Upper lobe of left lung (tissue), 6 donors: ENCODE measurements around the gene PLA2G15. TPM values are rescaled to one million over a fixed set of nuclear protein-coding genes. Genes with fewer than 3 reads are reported as not detected.

Source experiments
- ATAC-seq, 2 donors: fragments of 200-7000 bp; cut with Tn5 transposase; one replicate each; pipeline ENCODE4 v1.9.1; 2022; ENCODE audit warnings: mild to moderate bottlenecking in 2 of 2, moderate library complexity in 2 of 2; ENCODE audit not compliant: low FRiP score in 2 of 2
- DNase-seq, 2 donors: peaks; one replicate each; pipeline ENCODE4 v3.0.0-alpha.2; 2019 to 2020
- H3K27ac ChIP-seq, 4 donors: fragments of 200-600 bp; sonication (generic); one replicate each; pipeline ENCODE4 v1.5.1; 2016 to 2019
- H3K27me3 ChIP-seq, 4 donors: fragments of 200-600 bp; sonication (generic); one replicate each; pipeline ENCODE4 v1.5.1; 2017 to 2019
- H3K36me3 ChIP-seq, 4 donors: fragments of 200-600 bp; sonication (generic); one replicate each; pipeline ENCODE4 v1.5.1; 2016 to 2019
- H3K4me1 ChIP-seq, 4 donors: fragments of 200-600 bp; sonication (generic); one replicate each; pipeline ENCODE4 v1.5.1; 2018 to 2019
- H3K4me3 ChIP-seq, 4 donors: fragments of 200-600 bp; sonication (generic); one replicate each; pipeline ENCODE4 v1.5.1; 2017 to 2019; ENCODE audit warnings: mild to moderate bottlenecking in 2 of 4, moderate library complexity in 1 of 4
- H3K9me3 ChIP-seq, 4 donors: fragments of 200-600 bp; sonication (generic); one replicate each; pipeline ENCODE4 v1.5.1; 2018 to 2019
- CTCF ChIP-seq, 6 experiments: fragments of 450-650 bp in 4 of 6; fragments of 200-600 bp in 2 of 6; sonication (generic) in 2 of 6; IDR thresholded peaks; one replicate each; pipeline ENCODE4 v1.5.1; 2016 to 2019; ENCODE audit warnings: antibody characterized with exemption in 6 of 6
- EP300 ChIP-seq, 4 donors: sonication (generic); formaldehyde crosslinking; IDR thresholded peaks; one replicate each; pipeline ENCODE4 v1.5.1; 2017; ENCODE audit warnings: antibody characterized with exemption in 4 of 4, control low read depth in 2 of 4
- POLR2A ChIP-seq, 4 donors: fragments of 450-650 bp; IDR thresholded peaks; one replicate each; pipeline ENCODE4 v1.5.1; 2016 to 2017; ENCODE audit warnings: antibody characterized with exemption in 4 of 4, mild to moderate bottlenecking in 2 of 4
- POLR2AphosphoS5 ChIP-seq, 2 donors: sonication (generic); formaldehyde crosslinking; IDR thresholded peaks; one replicate each; pipeline ENCODE4 v1.5.1; 2017; ENCODE audit warnings: antibody characterized with exemption in 2 of 2
- WGBS, 2 donors: methylation state at CpG; one replicate each; pipeline ENCODE4 v1.1.5; 2017 to 2018; 5-methylcytosine and 5-hydroxymethylcytosine counted together
- total RNA-seq, 6 donors: library from RNA; depleted of rRNA in 4 of 6; stranded (reverse); fragments of >200 nt in 4 of 6; gene quantifications; one replicate each; pipeline versions ENCODE4 v1.1.0 to v1.2.1, GENCODE V29; 2016 to 2021
- donor health status: DM: no; HTN: no; CAD: no; lungs with moderate emphysema.
- donor health status: DM: no; HTN: yes; CAD: no; lungs with severe emphysema.

The PLA2G15 gene
- total RNA-seq, 6 donors from 2014 or later = 25.6 to 84.8 (median 57.5) TPM

GRCh38 chr16:68236826-68237242, 8.3 kb upstream of the PLA2G15 start:
- peak overlapping the region; percentile 87 to 96 (median 92) for H3K27ac ChIP-seq
- ATAC-seq (no peak), DNase-seq (peak in 1 of 2 donors; percentile 76)
- no peaks in the 10 kb centered on the region for H3K9me3 ChIP-seq
- TF ChIP-seq EP300 (IDR thresholded peaks at IDR 0.05) = no peak
- TF ChIP-seq POLR2AphosphoS5 (IDR thresholded peaks at IDR 0.05) = no peak
- TF ChIP-seq POLR2A (IDR thresholded peaks at IDR 0.05) = no peak
- TF ChIP-seq CTCF (IDR thresholded peaks at IDR 0.05) = no peak
- peaks cover 0 to 7% (median 5%) of the 10 kb centered on the region in 4 donors for H3K36me3 ChIP-seq
- no peaks in the 10 kb centered on the region for H3K27me3 ChIP-seq
- peak overlapping the region; percentile 50 to 66 (median 60) for H3K4me3 ChIP-seq
- WGBS, 2 donors = 9 to 12% methylated on average over 7 to 21 of the region's 21 CpGs
- peaks cover 27 to 66% (median 43%) of the 10 kb centered on the region in 4 donors for H3K4me1 ChIP-seq

- ATAC-seq (peak; percentile 93 to 94), DNase-seq (peak; percentile 98 to 99)
- Histone ChIP-seq H3K9me3 (no peaks in the 10 kb centered on the region), H3K27ac (peak overlapping the region; percentile 88 to 96 (median 92)), H3K4me3 (peak overlapping the region; percentile 50 to 66 (median 60)), H3K27me3 (no peaks in the 10 kb centered on the region), H3K36me3 (peaks cover 0 to 1% (median under 1%) of the 10 kb centered on the region in 4 donors), H3K4me1 (peaks cover 27 to 66% (median 41%) of the 10 kb centered on the region in 4 donors)
- 0% methylated on average over 35 to 71 of the region's 72 CpGs for WGBS, 2 donors
- TF ChIP-seq CTCF (IDR thresholded peaks at IDR 0.05) (peak in 3 of 6 experiments; percentile 28 to 38 (median 29)), EP300 (IDR thresholded peaks at IDR 0.05) (peak in 1 of 4 donors; percentile 71), POLR2A (IDR thresholded peaks at IDR 0.05) (peak in 3 of 4 donors; percentile 79 to 97 (median 88)), POLR2AphosphoS5 (IDR thresholded peaks at IDR 0.05) (peak; percentile 95 to 97)
Measured at GRCh38 chr16:68237243-68238028, 7.7 kb upstream of the PLA2G15 start.

- no peaks in the 10 kb centered on the region for H3K9me3 ChIP-seq
- no peak for ATAC-seq
- H3K4me3 ChIP-seq = peak overlapping the region; percentile 50 to 66 (median 60)
- H3K4me1 ChIP-seq = peaks cover 27 to 62% (median 38%) of the 10 kb centered on the region in 4 donors
- H3K27me3 ChIP-seq = no peaks in the 10 kb centered on the region
- WGBS, 2 donors = 12 to 15% methylated on average over 20 of the region's 20 CpGs
- peak overlapping the region; percentile 88 to 96 (median 92) for H3K27ac ChIP-seq
- TF ChIP-seq CTCF (IDR thresholded peaks at IDR 0.05) (peak in 1 of 6 experiments; percentile 21), POLR2AphosphoS5 (IDR thresholded peaks at IDR 0.05) (no peak)
- no peaks in the 10 kb centered on the region for H3K36me3 ChIP-seq
- no peak for DNase-seq
Measured at GRCh38 chr16:68238029-68238345, 7.2 kb upstream of the PLA2G15 start.

- Histone ChIP-seq H3K4me1 (peaks cover 30 to 49% (median 32%) of the 10 kb centered on the region in 4 donors), H3K27me3 (no peaks in the 10 kb centered on the region), H3K9me3 (no peaks in the 10 kb centered on the region), H3K36me3 (no peaks in the 10 kb centered on the region), H3K27ac (no peak overlapping the region), H3K4me3 (no peak overlapping the region)
- no peak for DNase-seq
- 86% methylated on average over 7 of the region's 7 CpGs for WGBS, 2 donors
- no peak for ATAC-seq
- TF ChIP-seq POLR2A (IDR thresholded peaks at IDR 0.05) = no peak
- TF ChIP-seq POLR2AphosphoS5 (IDR thresholded peaks at IDR 0.05) = no peak
- TF ChIP-seq EP300 (IDR thresholded peaks at IDR 0.05) = no peak
- no peak for TF ChIP-seq CTCF (IDR thresholded peaks at IDR 0.05)
Measured at GRCh38 chr16:68242085-68242484, 3.1 kb upstream of the PLA2G15 start.
